MCF 10A (cell line): ENCODE data around the gene THRAP3. TPM values are rescaled to one million over a fixed set of nuclear protein-coding genes. Genes with fewer than 3 reads are reported as not detected.

Experiments used
- BruUV-seq: library from RNA; stranded (reverse); fragments of 400-500 nt; replicated peaks from 2 replicates; lab custom pipeline; 2021; lab: Mats Ljungman, UMichigan
- CTCF ChIA-PET: fragments of 300-600 bp; sonication (Branson Sonifier 250); formaldehyde crosslinking; extraction: SDS; loops from one replicate; lab custom pipeline; 2021; ENCODE audit warnings: antibody characterized with exemption, inconsistent platforms; lab: Yijun Ruan, JAX
- POLR2A ChIA-PET: fragments of 300-600, 350-650 bp; sonication (Branson Sonifier 250); formaldehyde crosslinking; extraction: SDS; loops from one replicate; lab custom pipeline; 2020; ENCODE audit warnings: antibody characterized with exemption, inconsistent platforms; lab: Yijun Ruan, JAX
- DNase-seq: peaks from one replicate; pipeline ENCODE4 v3.0.0-alpha.2; 2018; ENCODE audit not compliant: unreplicated experiment
- H3K27ac Mint-ChIP-seq: one replicate; pipeline ENCODE4 v1.8.0; 2022; ENCODE audit warnings: mild to moderate bottlenecking, low read depth, mixed read lengths; ENCODE audit not compliant: unreplicated experiment
- H3K27me3 Mint-ChIP-seq: one replicate; pipeline ENCODE4 v1.8.0; 2022; ENCODE audit warnings: mixed read lengths; ENCODE audit not compliant: insufficient read depth, unreplicated experiment
- H3K36me3 Mint-ChIP-seq: one replicate; pipeline ENCODE4 v1.8.0; 2022; ENCODE audit warnings: mild to moderate bottlenecking, moderate library complexity, mixed read lengths; ENCODE audit not compliant: insufficient read depth, unreplicated experiment
- H3K4me1 Mint-ChIP-seq: one replicate; pipeline ENCODE4 v1.8.0; 2022; ENCODE audit warnings: mixed read lengths; ENCODE audit not compliant: insufficient read depth, unreplicated experiment
- H3K4me3 Mint-ChIP-seq: one replicate; pipeline ENCODE4 v1.8.0; 2022; ENCODE audit warnings: mild to moderate bottlenecking, moderate library complexity, mixed read lengths; ENCODE audit not compliant: unreplicated experiment
- H3K9me3 Mint-ChIP-seq: one replicate; pipeline ENCODE4 v1.8.0; 2022; ENCODE audit warnings: mixed read lengths; ENCODE audit not compliant: unreplicated experiment
- intact Hi-C: fragments of 100-400 bp; cut with micrococcal nuclease; formaldehyde crosslinking; loops from 2 replicates; pipeline ENCODE4 v1.14.1; 2022
- total RNA-seq: library from RNA; stranded (reverse); gene quantifications from 2 replicates; pipeline ENCODE4 v1.2.3, GENCODE V29; 2022
- TF ChIP-seq, protein P1 (sequence below): fragments of 200-600 bp; IDR thresholded peaks from one replicate; pipeline ENCODE4 v1.8.0; 2022; ENCODE audit warnings: antibody characterized with exemption, mild to moderate bottlenecking; ENCODE audit not compliant: unreplicated experiment

Gene THRAP3
- total RNA-seq, 1 experiment from 2014 or later = 92.2 TPM

DNA sequence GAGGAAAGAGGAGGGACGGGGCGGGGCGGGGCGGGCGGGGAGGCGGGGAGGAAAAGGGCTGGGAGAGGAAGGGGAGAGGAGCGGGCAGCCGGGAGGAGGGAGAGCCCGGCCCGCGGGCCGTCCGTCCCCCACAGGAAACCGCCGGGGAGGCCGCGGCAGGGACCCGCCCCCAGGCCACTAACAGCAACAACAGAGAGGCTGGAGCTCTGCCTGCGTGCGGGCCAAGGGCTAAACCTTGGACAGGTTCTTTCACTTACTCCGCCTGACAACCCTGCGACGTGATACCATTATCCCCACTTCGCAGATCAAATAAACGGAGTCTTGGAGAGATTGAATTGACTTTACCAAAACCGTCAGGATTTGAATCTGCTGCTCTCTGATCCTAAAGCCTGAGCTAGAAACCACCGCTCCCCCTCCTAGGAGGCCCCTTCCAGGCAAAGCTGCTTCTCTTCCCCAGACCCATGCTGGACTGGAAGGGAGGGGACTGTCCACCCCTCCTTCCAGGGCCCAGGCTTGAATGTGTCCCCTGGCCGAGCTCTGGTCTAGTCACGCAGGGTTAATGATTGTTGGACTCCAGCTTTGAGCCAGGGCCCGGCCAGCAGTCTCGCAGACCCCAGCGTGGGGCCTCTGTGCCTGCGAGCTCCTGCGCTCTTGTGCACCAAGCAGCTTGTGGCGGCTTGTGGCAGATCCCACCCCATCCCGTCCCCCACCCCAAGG, 99.6 kb downstream of the THRAP3 start, which contains the start of gene EVA1B:
Gene EVA1B, minus strand, starts transcription at position 10 of the 717 bp plus-strand sequence. CDS start 608 bp downstream, outside the sequence.
- Mint-ChIP-seq H3K36me3 (peaks cover 6% of the 10 kb centered on the region), H3K27me3 (no peaks in the 10 kb centered on the region), H3K27ac (no peak within 1 kb of the TSS), H3K4me3 (peak within 1 kb of the TSS; percentile 19), H3K4me1 (peaks cover 23% of the 10 kb centered on the region), H3K9me3 (no peaks in the 10 kb centered on the region)
- TF ChIP-seq, protein P1, sequence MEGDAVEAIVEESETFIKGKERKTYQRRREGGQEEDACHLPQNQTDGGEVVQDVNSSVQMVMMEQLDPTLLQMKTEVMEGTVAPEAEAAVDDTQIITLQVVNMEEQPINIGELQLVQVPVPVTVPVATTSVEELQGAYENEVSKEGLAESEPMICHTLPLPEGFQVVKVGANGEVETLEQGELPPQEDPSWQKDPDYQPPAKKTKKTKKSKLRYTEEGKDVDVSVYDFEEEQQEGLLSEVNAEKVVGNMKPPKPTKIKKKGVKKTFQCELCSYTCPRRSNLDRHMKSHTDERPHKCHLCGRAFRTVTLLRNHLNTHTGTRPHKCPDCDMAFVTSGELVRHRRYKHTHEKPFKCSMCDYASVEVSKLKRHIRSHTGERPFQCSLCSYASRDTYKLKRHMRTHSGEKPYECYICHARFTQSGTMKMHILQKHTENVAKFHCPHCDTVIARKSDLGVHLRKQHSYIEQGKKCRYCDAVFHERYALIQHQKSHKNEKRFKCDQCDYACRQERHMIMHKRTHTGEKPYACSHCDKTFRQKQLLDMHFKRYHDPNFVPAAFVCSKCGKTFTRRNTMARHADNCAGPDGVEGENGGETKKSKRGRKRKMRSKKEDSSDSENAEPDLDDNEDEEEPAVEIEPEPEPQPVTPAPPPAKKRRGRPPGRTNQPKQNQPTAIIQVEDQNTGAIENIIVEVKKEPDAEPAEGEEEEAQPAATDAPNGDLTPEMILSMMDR = no peak
- ChIA-PET POLR2A (interaction anchor here (0.5 to 1.7 kb wide), 4 partner anchors 17 to 175 kb away, joined by 4 to 12 read pairs (median 6); partner anchors contain the start of genes SH3D21 and TRAPPC3), CTCF (interaction anchor here (0.5 to 1.9 kb wide), 5 partner anchors 45 to 236 kb away, joined by 3 to 16 read pairs (median 3); no protein-coding TSS in a partner anchor)
- intact Hi-C loops = loop anchor here (10.0 kb wide), 1 partner anchor 1391 kb away; no protein-coding TSS in a partner anchor
- DNase-seq = peak; percentile 50
- no TSS peak for BruUV-seq

DNA sequence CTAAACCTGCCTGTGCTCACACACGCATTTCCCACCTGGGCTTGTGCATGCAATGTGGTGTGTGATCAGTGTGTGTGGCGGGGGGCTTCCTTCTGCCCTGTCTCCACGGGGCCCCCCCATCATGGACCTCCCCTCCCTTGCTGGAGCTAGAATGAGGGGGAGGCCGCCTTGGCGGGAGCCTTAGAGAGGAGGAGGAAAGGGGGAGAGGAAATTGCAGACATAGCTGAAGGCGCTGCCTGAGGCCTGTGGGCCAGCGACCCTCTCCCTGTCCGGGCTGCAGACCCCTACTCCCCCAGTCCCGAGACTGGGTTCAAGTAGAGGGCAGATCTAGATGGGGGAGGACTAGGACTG, 100.1 kb downstream of the THRAP3 start:
- Mint-ChIP-seq H3K36me3 (peaks cover 6% of the 10 kb centered on the region), H3K27ac (no peak overlapping the region), H3K4me3 (no peak overlapping the region), H3K27me3 (no peaks in the 10 kb centered on the region), H3K9me3 (no peaks in the 10 kb centered on the region), H3K4me1 (peaks cover 24% of the 10 kb centered on the region)
- intact Hi-C loops = loop anchor here (10.0 kb wide), 1 partner anchor 1390 kb away; no protein-coding TSS in a partner anchor
- TF ChIP-seq, protein P1 = no peak
- CTCF ChIA-PET = interaction anchor here (0.5 to 1.9 kb wide), 5 partner anchors 44 to 237 kb away, joined by 3 to 16 read pairs (median 3); no protein-coding TSS in a partner anchor
- POLR2A ChIA-PET = interaction anchor here (1.1 to 1.7 kb wide), 2 partner anchors 17 to 175 kb away, joined by 4 to 12 read pairs; partner anchors contain the start of genes SH3D21 and TRAPPC3
- no peak for DNase-seq
- BruUV-seq = no TSS peak

DNA sequence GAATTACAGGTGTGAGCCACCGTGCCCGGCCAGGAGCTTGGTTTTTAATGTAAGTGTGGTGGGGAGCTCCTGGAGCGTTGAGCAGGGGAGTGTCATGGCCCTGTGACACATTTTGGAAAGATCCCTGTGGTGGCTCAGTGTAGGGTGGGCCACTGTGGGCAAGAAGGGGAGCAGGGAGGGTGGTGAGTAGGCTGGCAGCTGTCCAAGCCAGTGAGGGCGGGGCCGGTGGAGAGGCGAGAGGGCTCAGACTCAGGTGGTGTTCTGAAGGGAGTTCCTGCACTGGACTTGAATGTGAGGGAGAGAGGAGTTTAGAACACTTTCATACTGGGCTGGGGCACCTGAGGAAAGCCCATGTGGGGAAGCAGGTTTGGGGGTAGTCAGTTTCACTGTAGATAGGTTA, 102.3 kb downstream of the THRAP3 start:
- DNase-seq = peak; percentile 13
- H3K9me3 Mint-ChIP-seq = no peaks in the 10 kb centered on the region
- POLR2A ChIA-PET = interaction anchor here (0.6 kb wide), 1 partner anchor 1146 kb away, joined by 3 read pairs; no protein-coding TSS in a partner anchor
- CTCF ChIA-PET = interaction anchor here (0.6 to 1.4 kb wide), 2 partner anchors 26 to 64 kb away, joined by 4 read pairs; no protein-coding TSS in a partner anchor
- H3K4me3 Mint-ChIP-seq = no peak overlapping the region
- no TSS peak for BruUV-seq
- H3K4me1 Mint-ChIP-seq = peaks cover 24% of the 10 kb centered on the region
- peaks cover 12% of the 10 kb centered on the region for H3K36me3 Mint-ChIP-seq
- H3K27ac Mint-ChIP-seq = no peak overlapping the region
- no peaks in the 10 kb centered on the region for H3K27me3 Mint-ChIP-seq
- TF ChIP-seq, protein P1 = no peak
- intact Hi-C loops = loop anchor here (10.0 kb wide), 1 partner anchor 1388 kb away; no protein-coding TSS in a partner anchor
